Peyer's patch (tissue), 4 donors: Measurements from ENCODE around the gene NR6A1.

Source experiments
- CTCF ChIP-seq, 6 experiments: fragments of 450-650 bp in 4 of 6; fragments of 200-600 bp in 2 of 6; sonication (generic) in 1 of 6; IDR thresholded peaks; one replicate each; pipeline ENCODE4 v1.5.1; 2017 to 2019; ENCODE audit warnings: antibody characterized with exemption in 6 of 6, mild to moderate bottlenecking in 3 of 6, moderate library complexity in 1 of 6
- POLR2A ChIP-seq, 2 donors: fragments of 450-650 bp; IDR thresholded peaks; one replicate each; pipeline ENCODE4 v1.5.1; 2017; ENCODE audit warnings: antibody characterized with exemption in 2 of 2, mild to moderate bottlenecking in 2 of 2, moderate library complexity in 2 of 2

DNA sequence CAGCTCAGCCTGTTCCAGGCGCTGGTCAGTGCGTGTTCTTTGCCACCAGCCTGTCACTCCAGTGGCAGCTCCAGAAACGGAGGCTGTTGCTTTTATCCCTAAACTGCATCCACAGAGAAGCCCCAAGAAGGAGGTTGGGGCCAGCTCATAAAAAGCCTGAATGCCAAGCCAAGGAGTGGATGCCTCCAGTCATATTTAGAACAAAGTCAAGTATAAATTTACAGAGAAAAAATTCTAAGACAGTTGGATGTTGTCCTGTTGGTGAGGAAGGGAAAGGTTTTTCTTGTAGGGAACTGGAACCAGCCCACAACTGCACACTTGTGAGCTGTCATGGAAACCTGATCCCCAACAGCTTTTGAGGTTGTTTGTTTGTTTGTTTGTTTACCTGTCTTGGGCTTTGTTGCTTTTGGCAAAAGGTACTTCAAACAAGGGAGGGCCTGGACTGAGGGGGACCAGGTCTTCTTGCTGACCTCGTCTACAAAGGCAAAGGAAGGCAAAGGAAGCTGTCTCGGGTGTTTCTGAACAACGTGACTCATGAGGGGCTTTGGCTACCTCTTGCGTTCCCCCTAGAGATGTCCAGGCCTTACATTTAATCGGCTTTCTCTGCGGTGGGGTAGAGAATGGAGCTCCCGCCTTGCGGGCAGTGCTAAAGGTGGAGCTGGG is 42.5 kb upstream of the NR6A1 start:
- TF ChIP-seq POLR2A (IDR thresholded peaks at IDR 0.05) (no peak), CTCF (IDR thresholded peaks at IDR 0.05) (no peak)
